Anterior cingulate cortex (tissue), 58 donors: Measurements from ENCODE around the gene ANXA10.
A peak's percentile ranks its signal among the peaks of the same experiment; 100 is the strongest.

Experiments
- DNase-seq, 58 donors: peaks; one replicate each; lab custom pipeline; 2025; lab: John Stamatoyannopoulos, UW

ANXA10 gene, protein sequence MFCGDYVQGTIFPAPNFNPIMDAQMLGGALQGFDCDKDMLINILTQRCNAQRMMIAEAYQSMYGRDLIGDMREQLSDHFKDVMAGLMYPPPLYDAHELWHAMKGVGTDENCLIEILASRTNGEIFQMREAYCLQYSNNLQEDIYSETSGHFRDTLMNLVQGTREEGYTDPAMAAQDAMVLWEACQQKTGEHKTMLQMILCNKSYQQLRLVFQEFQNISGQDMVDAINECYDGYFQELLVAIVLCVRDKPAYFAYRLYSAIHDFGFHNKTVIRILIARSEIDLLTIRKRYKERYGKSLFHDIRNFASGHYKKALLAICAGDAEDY

DNA sequence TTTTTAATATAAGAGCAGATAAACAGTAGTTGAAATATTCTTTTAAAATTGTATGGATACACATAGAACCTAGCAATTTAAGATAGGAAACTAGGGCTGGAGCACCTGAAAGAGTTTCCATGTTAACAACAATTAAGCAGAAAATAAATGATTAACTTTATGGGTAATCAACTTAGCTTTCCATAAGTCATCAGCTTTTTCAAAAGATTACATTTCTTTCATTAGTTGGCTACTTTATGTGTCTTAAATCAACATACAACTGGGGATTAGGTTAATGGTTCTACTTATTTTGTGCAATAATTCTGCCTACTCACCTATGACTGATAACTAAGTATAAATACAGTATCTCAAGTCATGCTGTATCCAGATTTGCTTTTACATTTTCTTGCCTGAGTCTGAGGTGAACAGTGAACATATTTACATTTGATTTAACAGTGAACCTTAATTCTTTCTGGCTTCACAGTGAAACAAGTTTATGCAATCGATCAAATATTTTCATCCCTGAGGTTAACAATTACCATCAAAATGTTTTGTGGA is at the start of gene ANXA10:
TSS of gene ANXA10 (plus strand) at position 362 of the 537 bp plus-strand sequence. CDS start at position 526, 164 bp downstream.
- no peak for DNase-seq

DNA sequence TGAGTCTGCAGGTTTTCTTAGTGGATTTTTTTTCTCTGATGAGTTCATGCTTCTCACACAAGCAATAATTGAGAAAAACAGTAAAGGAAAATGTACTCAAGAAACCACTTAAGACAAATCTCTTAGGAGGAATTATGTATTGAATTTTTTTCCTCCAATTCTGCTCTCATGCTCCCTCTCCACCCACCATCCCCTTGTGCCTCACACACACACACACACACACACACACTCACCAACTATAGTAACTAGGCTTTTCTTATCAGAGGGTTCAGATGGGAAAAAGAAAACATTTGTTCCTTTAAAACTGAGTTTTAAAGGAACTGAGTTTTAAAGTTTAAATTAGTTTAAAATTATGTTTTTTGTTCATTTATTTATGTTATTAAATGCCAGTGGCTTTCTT is 47.0 kb upstream of the ANXA10 start:
- DNase-seq: no peak

DNA sequence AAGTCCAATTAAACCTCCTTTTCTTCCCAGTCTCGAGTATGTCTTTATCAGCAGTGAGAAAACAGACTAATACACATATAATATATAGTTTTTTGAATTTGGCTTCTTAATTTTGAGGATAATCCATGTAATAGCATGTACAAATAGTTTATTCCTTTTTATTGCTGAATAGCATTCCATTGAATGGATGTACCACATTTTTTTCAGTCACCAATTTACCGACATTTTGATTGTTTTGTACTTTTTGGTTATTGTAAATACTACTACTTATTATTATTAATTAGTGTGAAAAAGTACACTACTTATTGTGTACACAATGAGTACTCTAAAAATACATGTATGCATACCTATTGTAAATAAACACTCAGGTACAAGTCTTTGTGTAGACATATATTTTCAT is 42.3 kb upstream of the ANXA10 start:
- no peak for DNase-seq

DNA sequence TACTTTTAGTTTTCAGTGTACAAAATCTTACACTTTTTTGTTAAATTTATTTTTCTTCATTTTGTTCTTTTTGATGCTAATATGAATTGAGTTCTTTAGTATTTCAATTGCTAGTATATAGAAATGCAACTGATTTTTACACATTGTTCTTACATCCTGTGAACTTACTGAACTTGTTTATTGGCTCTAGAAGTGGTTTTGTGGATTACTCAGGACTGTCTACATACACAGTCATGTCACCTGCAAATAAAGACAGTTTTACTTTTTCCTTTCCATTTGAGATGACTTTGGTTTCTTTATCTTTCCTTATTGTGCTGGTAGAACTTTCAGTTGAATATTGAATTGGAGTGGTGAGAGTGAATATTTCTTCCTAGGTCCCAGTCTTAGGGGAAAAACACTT is 40.8 kb upstream of the ANXA10 start:
- DNase-seq: no peak

DNA sequence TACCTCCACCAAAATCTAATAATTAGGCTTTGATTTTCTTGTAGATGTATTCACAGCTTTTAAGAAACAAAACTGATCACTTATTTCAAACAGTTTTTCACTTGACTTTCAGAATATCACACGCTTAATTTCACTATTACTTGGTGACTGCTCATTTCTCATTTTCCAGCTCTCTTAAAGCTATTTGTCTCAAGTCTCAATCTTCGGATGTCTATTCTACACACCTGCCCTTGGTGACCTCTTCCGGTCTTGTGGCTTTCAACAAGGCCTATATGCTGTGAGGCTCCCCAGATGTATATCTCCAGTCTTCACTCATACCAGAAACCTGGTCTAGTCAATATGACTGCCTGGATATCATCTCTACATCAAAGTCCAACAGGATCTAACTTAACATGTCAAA is 34.9 kb upstream of the ANXA10 start:
- no peak for DNase-seq

DNA sequence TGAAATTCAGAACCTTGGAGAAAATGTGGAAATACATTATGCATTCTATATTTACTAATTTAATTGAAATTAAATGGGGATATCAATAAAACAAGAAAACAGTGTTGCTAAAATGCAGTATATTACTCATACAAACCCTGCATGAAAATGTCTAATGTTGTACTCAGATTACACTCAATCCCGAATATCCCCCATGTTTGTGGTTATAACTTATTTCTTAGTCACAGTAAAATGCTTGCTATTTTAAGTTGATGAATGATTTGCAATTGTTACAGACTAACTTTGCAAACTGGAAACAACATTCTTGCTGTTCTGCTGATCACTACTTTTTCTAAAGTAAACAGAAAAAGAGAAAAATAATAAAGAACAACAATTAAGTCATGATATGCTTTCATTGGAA is 33.1 kb upstream of the ANXA10 start:
- DNase-seq: no peak

DNA sequence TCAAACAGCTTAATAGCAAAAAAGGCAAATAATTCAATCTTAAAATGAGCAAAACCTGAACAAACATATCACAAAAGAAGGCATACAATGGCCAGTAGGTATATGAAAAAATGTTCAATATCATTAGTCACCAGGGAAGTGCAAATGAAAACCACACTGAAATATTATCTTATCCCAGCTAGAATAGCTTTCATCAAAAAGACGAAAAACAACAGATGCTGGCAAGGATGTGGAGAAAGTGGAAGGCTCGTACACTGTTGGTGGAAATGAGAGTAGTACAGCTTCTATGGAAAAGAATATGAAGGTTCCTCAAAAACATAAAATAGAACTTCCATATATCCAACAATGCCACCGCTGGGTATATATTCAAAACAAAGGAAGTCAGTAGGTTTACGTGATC is 29.3 kb upstream of the ANXA10 start:
- DNase-seq: no peak

DNA sequence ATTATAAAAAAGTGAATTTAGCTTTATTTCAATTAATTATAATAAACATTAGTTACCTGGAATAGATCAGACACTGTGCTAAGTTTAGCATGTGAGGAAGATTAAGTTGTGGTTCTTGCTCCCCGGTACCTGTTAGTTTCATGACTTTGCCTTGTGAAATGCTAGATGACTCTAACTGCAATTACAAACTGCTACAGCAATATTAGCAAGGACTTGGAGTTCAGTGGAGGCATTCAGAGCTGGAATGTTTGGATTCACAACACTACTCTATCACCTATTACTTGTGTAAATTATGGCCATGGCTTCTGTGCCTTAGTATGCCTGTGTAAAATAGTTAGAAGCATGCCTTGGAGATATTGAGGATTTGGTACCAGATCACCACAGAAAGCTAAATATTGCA is 21.4 kb upstream of the ANXA10 start:
- DNase-seq: no peak

DNA sequence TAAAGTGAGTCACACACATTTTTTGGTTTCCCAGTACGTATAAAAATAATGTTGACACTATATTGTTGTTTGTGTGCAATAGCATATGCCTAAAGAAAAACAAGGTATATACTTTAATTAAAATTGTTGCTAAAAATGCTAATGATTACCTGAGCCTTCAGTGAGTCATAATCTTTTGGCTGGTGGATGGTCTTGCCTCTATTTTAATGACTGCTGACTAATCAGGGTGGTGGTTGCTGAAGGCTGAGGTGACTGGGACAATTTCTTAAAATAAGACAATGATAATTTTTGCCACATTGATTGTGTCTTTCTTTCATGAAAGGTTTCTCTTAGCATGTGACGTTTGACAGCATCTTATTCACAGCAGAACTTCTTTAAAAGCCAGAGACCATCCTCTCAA is 21.0 kb upstream of the ANXA10 start:
- DNase-seq: no peak

DNA sequence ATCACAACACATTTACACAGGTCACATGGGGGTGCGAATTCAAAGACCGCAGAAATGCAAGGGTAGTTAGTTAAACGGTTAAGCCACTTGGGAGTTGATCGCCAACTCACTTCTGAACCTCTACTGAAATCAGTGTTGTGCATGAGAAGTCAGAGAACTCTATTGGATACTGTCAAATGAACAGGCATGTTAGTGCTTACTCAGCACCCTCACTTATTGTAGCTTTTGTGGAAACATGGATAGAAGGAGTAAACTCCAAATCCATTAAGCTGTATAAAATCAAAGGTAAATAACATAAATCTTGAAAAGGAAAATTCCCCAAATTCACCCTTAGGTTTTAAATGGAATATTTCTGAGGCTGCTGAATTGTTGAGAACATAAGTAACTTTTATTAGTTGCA is 17.5 kb upstream of the ANXA10 start:
- DNase-seq: no peak

DNA sequence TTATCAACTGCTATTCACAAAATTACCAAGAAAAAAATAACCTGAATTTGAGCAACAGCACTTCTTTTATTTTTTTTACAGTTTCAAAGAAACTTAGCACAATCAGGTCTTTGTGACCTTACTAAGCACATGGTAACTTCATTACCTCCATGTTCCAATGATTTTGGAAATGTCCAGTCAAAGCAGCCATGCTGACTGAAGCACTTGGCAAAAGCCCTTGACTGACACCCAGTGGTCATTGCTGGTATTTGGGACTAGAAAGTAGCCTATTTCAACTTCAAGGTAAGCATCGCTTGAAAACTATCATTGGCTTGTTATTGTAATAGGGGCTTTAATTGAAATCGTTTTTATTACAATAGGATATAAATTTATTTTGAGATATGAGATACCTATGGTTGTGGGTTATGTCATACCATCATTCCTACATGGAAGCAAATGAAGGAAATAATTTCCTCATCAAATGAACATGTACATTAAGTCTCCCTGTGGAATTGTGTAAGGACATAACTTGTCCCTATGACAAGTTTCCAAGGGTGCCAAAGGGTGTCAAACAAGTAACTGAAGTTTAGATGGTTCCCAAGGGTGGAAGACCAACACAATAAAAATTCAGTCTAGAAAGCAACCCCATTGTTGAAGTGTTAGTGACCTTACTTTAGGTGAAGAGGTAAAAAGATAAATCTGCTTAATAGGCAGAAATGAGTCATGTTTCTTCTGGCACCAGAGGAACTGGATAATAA is 15.2 kb upstream of the ANXA10 start:
- peak in 42 of 58 donors; percentile 0 to 74 (median 10) for DNase-seq

DNA sequence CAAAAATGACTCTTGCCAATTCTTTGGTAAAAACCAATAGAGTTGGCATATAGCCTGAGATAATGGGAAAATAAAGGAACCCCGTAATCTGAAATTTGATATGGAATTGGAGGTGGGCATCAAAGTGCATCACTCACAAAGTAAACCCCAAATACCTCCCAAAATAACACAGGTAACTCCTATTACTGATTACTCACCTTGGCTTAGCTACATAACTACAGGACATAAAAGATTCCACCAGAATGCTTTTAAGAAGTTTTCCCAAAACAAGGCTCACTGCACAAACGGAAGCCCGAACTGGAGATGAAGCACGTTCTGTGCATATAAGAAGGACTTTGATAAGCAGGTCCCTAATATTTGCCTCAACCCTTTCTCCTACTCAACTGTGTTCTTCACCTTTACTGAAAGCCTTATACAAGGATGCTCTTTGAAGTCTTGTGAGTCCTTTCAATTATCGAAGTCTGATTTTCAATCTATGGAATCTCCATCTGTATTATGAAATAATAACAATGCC is 14.6 kb upstream of the ANXA10 start:
- DNase-seq: no peak

DNA sequence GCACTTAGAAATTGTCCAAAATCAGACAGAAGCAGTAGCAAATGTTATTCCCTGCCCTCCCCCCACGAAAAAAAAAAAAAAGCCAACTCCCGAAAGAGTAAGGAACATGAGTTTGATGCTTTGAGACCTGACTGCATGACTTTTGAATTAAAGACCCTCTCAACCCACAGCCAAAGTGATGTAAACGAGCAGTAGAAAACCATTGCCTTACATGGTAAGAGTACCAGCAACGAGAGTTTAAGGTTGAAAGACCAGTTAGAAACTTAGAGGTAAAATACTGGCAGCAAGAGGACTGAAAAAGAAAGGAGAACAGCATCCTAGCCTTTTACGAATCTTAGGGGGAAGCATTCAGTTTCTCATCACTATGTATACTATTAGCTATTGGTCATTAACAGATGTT is 10.0 kb upstream of the ANXA10 start:
- DNase-seq: no peak

DNA sequence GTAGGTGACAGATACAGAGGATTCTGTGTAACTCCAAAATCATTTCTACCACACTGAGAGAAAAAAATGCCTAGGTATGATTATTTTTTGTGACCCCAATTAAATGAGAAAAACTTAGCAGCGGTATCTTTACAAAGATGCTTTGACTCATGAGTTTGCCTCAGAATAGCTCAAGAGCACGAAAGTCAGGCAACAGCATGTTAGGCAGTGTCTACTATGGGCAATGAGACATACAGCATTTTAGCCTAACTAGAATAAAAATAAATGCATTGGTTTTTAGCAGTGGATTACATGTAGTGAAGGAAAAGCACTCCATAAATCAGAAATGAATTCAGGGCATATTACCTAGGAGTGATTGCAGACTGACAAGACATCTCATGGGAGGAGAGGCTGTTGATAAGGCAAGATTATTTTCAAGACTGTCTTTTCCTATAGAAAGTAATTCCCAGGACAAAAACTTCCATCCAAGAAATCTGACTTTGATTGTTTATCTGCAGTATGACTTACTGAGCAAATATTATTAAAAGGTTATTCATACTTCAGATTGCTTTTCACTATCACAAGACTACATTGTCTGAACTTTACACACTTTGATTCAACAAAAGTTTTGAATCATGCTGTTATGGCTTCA is 3.6 kb downstream of the ANXA10 start:
- no peak for DNase-seq

DNA sequence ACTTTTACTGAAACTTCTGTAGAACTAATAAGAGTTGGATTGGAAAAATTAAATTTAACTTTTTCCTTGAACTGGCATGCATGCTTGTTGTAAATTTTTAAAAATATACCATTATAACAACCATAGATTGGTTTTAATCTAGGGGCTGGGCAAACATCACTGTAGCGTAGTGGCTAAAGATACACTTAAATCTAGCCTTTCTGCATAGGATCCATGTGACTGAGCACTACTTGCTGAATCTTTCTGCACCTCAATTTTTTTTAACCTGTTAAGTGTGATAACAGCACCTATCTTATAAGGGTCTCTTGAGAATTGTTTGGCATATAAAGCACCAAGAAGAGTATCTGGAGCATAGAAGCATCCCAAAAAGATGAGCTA is 4.1 kb downstream of the ANXA10 start:
- DNase-seq: no peak

DNA sequence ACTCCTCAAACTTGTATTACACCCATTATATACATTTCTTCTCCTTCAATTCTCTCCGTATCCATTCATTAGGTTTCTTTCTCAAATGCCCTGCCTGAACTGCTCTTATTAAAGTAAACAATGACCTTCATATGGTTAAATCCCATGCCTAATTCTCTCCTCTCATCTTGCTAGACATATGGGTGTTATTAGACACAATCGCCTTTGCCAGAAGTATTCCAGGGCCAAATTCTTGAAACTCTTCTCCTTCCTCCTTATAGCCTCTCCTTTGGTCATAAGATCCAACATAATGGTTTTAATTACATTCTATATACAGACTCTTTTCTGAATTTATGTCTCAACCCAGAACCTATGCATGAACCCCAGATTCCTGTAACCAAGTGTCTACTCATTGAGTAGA is 4.8 kb downstream of the ANXA10 start:
- no peak for DNase-seq

DNA sequence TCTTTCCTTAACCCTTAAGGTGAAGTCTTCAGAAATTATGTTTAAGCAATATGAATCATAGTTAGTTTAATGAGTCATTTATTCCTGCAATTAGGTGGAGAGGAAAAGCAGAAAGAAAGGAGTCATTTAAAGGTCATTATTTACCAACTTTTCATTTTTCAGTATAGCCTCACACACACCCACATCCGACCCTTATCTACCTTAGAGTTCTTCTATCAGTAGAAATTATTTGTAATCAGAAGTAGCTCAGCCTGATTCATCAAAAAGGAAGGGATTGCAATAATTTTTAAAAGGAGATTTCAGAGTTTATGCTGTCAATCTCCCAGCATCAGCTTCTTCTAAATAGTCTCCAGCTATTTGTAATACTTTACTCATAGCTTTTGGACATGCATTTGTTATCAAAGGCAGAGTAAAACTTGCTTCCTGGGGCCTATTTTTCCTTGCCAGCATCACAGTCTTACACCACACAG is 5.9 kb downstream of the ANXA10 start:
- DNase-seq: no peak

DNA sequence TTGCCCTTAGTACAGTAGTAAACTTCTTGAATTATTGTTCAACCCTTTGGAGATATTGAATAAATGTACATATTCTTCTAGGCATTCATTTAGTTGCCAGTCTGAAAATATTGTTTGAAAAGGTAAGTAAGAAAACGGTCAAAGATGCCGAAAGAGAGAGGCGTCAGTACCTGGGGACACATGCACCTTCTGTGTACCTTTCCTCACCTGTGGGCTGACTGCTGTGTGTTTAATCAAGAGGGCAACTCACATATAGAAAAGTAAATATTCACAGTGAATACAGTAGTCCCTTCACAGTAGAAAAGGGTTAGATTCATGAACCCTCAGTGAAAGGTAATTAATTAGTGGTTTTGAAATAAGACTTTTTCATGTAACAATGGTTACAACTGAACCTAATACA is 6.9 kb downstream of the ANXA10 start:
- no peak for DNase-seq

DNA sequence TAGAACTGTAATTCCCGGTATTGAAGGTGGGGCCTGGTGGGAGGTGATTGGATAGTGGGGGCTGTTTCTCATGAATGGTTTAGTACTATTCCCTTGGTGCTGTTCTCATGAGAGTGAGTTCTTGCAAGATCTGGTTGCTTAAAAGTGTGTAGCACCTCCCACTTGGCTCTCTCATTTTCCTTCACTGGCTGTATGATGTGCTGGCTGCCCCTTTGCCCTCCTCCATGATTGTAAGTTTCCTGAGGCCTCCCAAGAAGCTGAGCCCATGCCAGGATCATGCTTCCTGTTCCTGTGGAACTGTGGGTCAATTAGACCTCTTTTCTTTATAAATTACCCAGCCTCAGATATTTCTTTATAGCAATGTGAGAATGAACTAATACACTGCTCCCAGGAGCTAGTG is 8.7 kb downstream of the ANXA10 start:
- no peak for DNase-seq

DNA sequence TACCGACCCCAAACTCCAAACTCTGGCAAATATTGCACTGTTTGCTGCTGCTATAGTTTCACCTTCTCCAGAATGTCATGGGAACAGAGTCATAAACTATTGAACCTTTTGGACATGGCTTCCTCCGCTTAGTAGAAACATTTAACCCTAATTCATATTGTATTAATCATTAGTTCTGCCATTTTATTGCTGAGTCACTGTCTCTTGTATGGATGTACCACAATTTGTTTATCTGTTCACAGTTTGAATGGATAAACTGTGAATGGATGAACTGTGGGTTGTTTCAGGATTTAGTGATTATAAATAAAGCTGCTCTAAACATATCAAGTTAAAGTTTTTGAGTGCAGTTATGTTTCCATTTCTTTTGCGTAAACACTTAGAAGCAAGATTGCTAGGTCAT is 10.1 kb downstream of the ANXA10 start:
- DNase-seq: no peak

DNA sequence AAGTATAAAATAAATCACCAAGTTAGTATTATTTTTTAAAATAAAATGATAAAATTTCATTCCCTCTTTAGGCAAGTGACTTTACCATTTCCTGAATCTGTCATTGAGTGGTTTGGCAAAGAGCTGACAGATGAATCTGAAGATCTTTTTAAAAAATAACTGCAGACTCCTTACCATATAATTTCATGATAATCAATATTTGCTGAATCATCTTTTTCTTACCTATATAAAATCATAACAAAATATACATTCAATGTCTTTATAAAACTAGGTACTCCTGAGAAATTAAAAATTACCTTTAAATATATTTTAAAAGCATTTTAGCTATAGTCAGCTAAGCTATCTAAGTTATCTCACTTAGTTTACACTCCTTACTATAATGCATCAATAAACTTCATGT is 17.2 kb downstream of the ANXA10 start:
- no peak for DNase-seq
